ENCODE data around the gene NUP210.

NUP210 gene

GRCh38 chr3:13286873-13287272, 133.2 kb downstream of the NUP210 start:
- no peak for DNase-seq

- no peak for DNase-seq
These were observed 135.0 kb downstream of the NUP210 start for GRCh38 chr3:13285007-13285567.

GRCh38 chr3:13283877-13284264, 136.3 kb downstream of the NUP210 start:
- DNase-seq = no peak

- DNase-seq = no peak
These were observed 136.9 kb downstream of the NUP210 start for GRCh38 chr3:13282986-13283876.

- DNase-seq = no peak
These were observed 137.7 kb downstream of the NUP210 start for GRCh38 chr3:13282358-13282985.

- no peak for DNase-seq
These were observed 138.4 kb downstream of the NUP210 start for GRCh38 chr3:13281507-13282357.

- DNase-seq = no peak
These were observed 139.2 kb downstream of the NUP210 start for GRCh38 chr3:13280811-13281506.

GRCh38 chr3:13280122-13280790, 139.9 kb downstream of the NUP210 start:
- no peak for DNase-seq

- DNase-seq = no peak
These were observed 140.6 kb downstream of the NUP210 start for GRCh38 chr3:13279532-13279910.

- DNase-seq = no peak
These were observed 141.2 kb downstream of the NUP210 start for GRCh38 chr3:13278783-13279531.

- no peak for DNase-seq
These were observed 142.1 kb downstream of the NUP210 start for GRCh38 chr3:13277860-13278531.

GRCh38 chr3:13277196-13277813, 142.8 kb downstream of the NUP210 start:
- peak; percentile 23 for DNase-seq

GRCh38 chr3:13276438-13277195, 143.5 kb downstream of the NUP210 start:
- DNase-seq = no peak

- DNase-seq = no peak
These were observed 144.6 kb downstream of the NUP210 start for GRCh38 chr3:13275376-13276005.

- DNase-seq = no peak
These were observed 145.4 kb downstream of the NUP210 start for GRCh38 chr3:13274551-13275332.

GRCh38 chr3:13274125-13274524, 146.0 kb downstream of the NUP210 start:
- DNase-seq = no peak

- DNase-seq = no peak
These were observed 146.5 kb downstream of the NUP210 start for GRCh38 chr3:13273604-13274105.
